DND-41 (cell line): ENCODE measurements around the gene CLMP.

Experiments
- ATAC-seq: fragments of 200-7000 bp; cut with Tn5 transposase; 3 replicates; pipeline ENCODE4 v1.9.1; 2021; ENCODE audit warnings: low read depth; ENCODE audit not compliant: insufficient read depth
- DNase-seq: peaks from one replicate; pipeline ENCODE4 v3.0.0-alpha.2; 2020
- H2AFZ ChIP-seq: 2 replicates; pipeline ENCODE4 v1.6.0; 2012; ENCODE audit warnings: low read depth, low read length
- H3K27ac ChIP-seq: 2 replicates; pipeline ENCODE4 v1.5.1; 2012; ENCODE audit warnings: low read length, inconsistent platforms
- H3K27me3 ChIP-seq: fragments of 200-600 bp; sonication (generic); 2 replicates; pipeline ENCODE4 v1.6.0; 2012; ENCODE audit warnings: low read length, mild to moderate bottlenecking, inconsistent platforms; ENCODE audit not compliant: insufficient read depth, poor library complexity
- H3K36me3 ChIP-seq: 2 replicates; pipeline ENCODE4 v1.5.1; 2012; ENCODE audit warnings: low read length, inconsistent platforms; ENCODE audit not compliant: insufficient read depth
- H3K4me1 ChIP-seq: 2 replicates; pipeline ENCODE4 v1.5.1; 2012; ENCODE audit warnings: mild to moderate bottlenecking, low read length; ENCODE audit not compliant: insufficient read depth
- H3K4me2 ChIP-seq: 2 replicates; pipeline ENCODE4 v1.6.0; 2012; ENCODE audit warnings: mild to moderate bottlenecking, moderate library complexity, low read length, inconsistent platforms; ENCODE audit not compliant: insufficient read depth
- H3K4me3 ChIP-seq, 2 experiments: fragments of 200-600 bp in 1 of 2; shearing (Covaris generic) in 1 of 2; 2 replicates each; pipeline ENCODE4 v1.5.1; 2012 to 2016; ENCODE audit warnings: inconsistent platforms in 2 of 2, low read length in 2 of 2, mild to moderate bottlenecking in 2 of 2, low read depth in 1 of 2, moderate library complexity in 1 of 2
- H3K79me2 ChIP-seq: 2 replicates; pipeline ENCODE4 v1.6.0; 2012; ENCODE audit warnings: low read length, inconsistent platforms; ENCODE audit not compliant: insufficient read depth
- H3K9ac ChIP-seq: 2 replicates; pipeline ENCODE4 v1.6.0; 2012; ENCODE audit warnings: low read depth, mild to moderate bottlenecking, inconsistent platforms, low read length, moderate library complexity
- H3K9me3 ChIP-seq: 2 replicates; pipeline ENCODE4 v1.5.1; 2012; ENCODE audit warnings: low read length, moderate library complexity, mild to moderate bottlenecking, inconsistent platforms; ENCODE audit not compliant: insufficient read depth, severe bottlenecking
- H4K20me1 ChIP-seq: 2 replicates; pipeline ENCODE4 v1.6.0; 2012; ENCODE audit warnings: low read length; ENCODE audit not compliant: insufficient read depth
- EZH2 ChIP-seq: IDR thresholded peaks from 3 replicates; pipeline ENCODE4 v1.6.1; 2012; ENCODE audit warnings: borderline replicate concordance, low read depth, mild to moderate bottlenecking, moderate library complexity, low read length, inconsistent platforms; ENCODE audit not compliant: severe bottlenecking
- TF ChIP-seq, protein P1 (sequence below): IDR thresholded peaks from 2 replicates; pipeline ENCODE4 v1.5.1; 2012; ENCODE audit warnings: borderline replicate concordance, low read length, moderate library complexity, mild to moderate bottlenecking; ENCODE audit not compliant: poor library complexity, severe bottlenecking; ENCODE audit errors: extremely low read depth

Gene CLMP

DNA sequence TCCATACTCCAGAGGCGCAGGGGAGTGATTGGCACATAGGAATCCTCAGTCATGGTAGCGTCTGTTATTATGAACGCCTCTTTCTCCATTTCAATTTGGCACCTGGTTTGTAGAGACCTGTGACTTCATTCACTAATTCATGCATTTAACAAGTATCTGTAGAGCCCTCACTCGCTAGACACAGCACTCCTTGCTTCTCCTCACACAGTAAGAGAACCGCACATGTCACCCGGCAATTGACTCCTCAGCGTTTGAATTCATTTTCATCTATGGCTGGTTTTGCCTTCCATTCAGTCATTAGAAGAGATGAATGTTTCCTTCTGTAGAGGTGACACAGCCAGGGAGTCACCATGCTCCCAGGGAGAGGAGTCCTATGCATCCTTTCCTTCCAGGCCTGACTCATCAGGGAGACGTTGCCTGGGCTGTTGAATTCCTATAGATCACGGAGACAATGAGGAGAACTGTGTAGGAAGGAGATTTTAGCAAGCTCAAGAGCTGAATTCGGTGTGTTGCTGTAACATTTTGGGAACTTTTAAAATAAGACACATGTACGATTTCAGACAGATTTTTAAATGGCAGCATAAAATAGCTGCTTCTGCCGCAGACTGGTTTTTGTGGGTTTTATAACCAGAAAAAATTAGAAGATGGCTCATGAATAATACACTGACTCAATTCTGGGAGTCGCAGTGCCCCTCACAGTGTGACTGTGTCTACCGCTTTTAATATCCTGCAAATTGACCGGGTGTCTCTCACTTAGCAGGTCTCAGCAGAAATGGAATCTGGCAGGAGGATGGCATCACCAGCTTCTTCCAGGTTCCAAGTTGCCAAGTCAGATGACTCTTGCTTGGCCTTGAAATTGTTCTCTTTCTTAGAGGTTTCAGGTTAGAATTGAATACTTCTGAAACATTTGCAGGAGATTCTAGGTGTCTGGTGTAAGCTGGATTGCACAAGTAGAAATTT lies 44.4 kb upstream of the CLMP start:
- DNase-seq = no peak
- H3K9ac ChIP-seq = no peak overlapping the region

DNA sequence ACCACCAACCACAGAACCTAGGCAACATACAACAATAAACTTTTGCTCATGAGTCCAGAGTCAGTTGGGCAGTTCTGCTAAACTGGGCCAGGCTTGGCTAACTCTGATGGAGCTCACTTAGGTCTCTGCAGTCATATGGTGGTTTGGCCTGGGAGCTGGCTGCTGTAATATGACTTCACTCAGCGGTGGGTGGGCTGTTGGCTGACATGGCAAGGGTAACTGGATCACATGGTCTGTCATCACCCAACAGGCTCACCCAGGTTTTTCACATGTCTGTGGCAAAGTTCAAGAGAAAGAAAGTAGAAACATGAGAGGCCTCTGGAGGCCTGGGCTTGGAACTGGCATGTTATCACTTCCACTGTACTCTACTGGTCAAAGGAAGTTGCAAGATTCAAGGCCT lies 43.2 kb upstream of the CLMP start:
- H3K79me2 ChIP-seq = no peaks in the 10 kb centered on the region
- TF ChIP-seq, protein P1, sequence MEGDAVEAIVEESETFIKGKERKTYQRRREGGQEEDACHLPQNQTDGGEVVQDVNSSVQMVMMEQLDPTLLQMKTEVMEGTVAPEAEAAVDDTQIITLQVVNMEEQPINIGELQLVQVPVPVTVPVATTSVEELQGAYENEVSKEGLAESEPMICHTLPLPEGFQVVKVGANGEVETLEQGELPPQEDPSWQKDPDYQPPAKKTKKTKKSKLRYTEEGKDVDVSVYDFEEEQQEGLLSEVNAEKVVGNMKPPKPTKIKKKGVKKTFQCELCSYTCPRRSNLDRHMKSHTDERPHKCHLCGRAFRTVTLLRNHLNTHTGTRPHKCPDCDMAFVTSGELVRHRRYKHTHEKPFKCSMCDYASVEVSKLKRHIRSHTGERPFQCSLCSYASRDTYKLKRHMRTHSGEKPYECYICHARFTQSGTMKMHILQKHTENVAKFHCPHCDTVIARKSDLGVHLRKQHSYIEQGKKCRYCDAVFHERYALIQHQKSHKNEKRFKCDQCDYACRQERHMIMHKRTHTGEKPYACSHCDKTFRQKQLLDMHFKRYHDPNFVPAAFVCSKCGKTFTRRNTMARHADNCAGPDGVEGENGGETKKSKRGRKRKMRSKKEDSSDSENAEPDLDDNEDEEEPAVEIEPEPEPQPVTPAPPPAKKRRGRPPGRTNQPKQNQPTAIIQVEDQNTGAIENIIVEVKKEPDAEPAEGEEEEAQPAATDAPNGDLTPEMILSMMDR = no peak
- no peak for TF ChIP-seq EZH2
- H3K4me3 ChIP-seq = no peak overlapping the region
- no peaks in the 10 kb centered on the region for H4K20me1 ChIP-seq
- H3K36me3 ChIP-seq = no peaks in the 10 kb centered on the region
- no peak overlapping the region for H3K4me2 ChIP-seq
- DNase-seq (no peak), ATAC-seq (no peak)
- peaks cover 19% of the 10 kb centered on the region for H3K27me3 ChIP-seq
- no peak overlapping the region for H3K27ac ChIP-seq
- H3K9ac ChIP-seq = no peak overlapping the region
- no peak overlapping the region for H2AFZ ChIP-seq
- no peaks in the 10 kb centered on the region for H3K4me1 ChIP-seq
- H3K9me3 ChIP-seq = no peaks in the 10 kb centered on the region

More for the DNA sequence above, 44.4 kb upstream of the CLMP start:
- Histone ChIP-seq H3K27ac (no peak overlapping the region), H3K4me3 (no peak overlapping the region), H3K4me1 (no peaks in the 10 kb centered on the region), H2AFZ (no peak overlapping the region), H3K36me3 (no peaks in the 10 kb centered on the region), H3K27me3 (peaks cover 24% of the 10 kb centered on the region), H3K9me3 (no peaks in the 10 kb centered on the region), H3K4me2 (no peak overlapping the region), H3K79me2 (no peaks in the 10 kb centered on the region), H4K20me1 (no peaks in the 10 kb centered on the region)
- TF ChIP-seq, protein P1 = no peak
- TF ChIP-seq EZH2 = no peak
- ATAC-seq = no peak

DNA sequence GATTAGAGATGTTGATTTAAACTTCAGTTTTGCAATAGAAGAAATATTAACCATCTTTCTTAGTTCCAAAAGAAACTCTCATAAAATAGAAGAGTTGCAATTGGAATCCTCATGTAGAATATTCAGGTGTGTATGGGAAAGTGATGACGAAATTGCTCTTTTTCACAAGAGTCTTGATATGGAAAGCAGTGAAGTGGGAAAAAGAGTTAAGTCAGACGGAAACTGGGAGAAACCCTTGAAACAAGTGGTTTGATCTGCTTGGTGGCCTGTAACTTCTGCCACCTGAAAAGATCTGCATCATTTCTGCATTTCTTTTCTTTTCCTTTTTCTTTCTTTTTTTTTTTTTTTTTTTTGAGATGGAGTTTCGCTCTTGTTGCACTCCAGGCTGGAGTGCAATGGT lies 41.8 kb upstream of the CLMP start:
- Histone ChIP-seq H3K27me3 (peaks cover 16% of the 10 kb centered on the region), H3K36me3 (no peaks in the 10 kb centered on the region), H2AFZ (no peak overlapping the region), H3K4me3 (no peak overlapping the region), H4K20me1 (no peaks in the 10 kb centered on the region), H3K4me2 (no peak overlapping the region), H3K79me2 (no peaks in the 10 kb centered on the region), H3K4me1 (no peaks in the 10 kb centered on the region), H3K9me3 (no peaks in the 10 kb centered on the region), H3K9ac (no peak overlapping the region), H3K27ac (no peak overlapping the region)
- no peak for ATAC-seq
- TF ChIP-seq EZH2 = no peak
- TF ChIP-seq, protein P1 = no peak
- no peak for DNase-seq
